ENCODE data around the gene KCNMA1. TPM values are rescaled to one million over a fixed set of nuclear protein-coding genes. Genes with fewer than 3 reads are reported as not detected.

The KCNMA1 gene
- total RNA-seq, 1 donor: 77.8 TPM

- Histone ChIP-seq H2AFZ (ENCODE audit: low read length) (no peak overlapping the region), H3K4me3 (ENCODE audit: insufficient read depth, low read length) (no peak overlapping the region), H3K4me2 (ENCODE audit: insufficient read depth, low read length) (no peak overlapping the region), H3K36me3 (ENCODE audit: insufficient read depth, low read length) (no peaks in the 10 kb centered on the region), H3K27ac (ENCODE audit: low read depth, low read length) (no peak overlapping the region), H3K4me1 (ENCODE audit: insufficient read depth, low read length) (peaks cover 7% of the 10 kb centered on the region), H3K79me2 (ENCODE audit: insufficient read depth, low read length) (no peaks in the 10 kb centered on the region), H3K9me3 (ENCODE audit: low read depth, low read length) (no peaks in the 10 kb centered on the region), H4K20me1 (ENCODE audit: insufficient read depth, low read length) (no peaks in the 10 kb centered on the region), H3K27me3 (ENCODE audit: insufficient read depth, low read length) (no peaks in the 10 kb centered on the region)
- TF ChIP-seq CTCF (IDR thresholded peaks at IDR 0.05; ENCODE audit: extremely low read depth, low read depth, low read length): no peak
- DNase-seq (ENCODE audit: insufficient read length, low spot score, missing footprints): no peak
These were observed 502.1 kb downstream of the KCNMA1 start for GRCh38 chr10:77135555-77135954.

GRCh38 chr10:77131214-77131613 is 506.4 kb downstream of the KCNMA1 start:
- no peak overlapping the region for H3K4me2 ChIP-seq (ENCODE audit: insufficient read depth, low read length)
- no peak for DNase-seq (ENCODE audit: insufficient read length, low spot score, missing footprints)
- no peaks in the 10 kb centered on the region for H3K79me2 ChIP-seq (ENCODE audit: insufficient read depth, low read length)
- H3K27me3 ChIP-seq (ENCODE audit: insufficient read depth, low read length): no peaks in the 10 kb centered on the region
- H3K4me3 ChIP-seq (ENCODE audit: insufficient read depth, low read length): no peak overlapping the region
- H4K20me1 ChIP-seq (ENCODE audit: insufficient read depth, low read length): no peaks in the 10 kb centered on the region
- no peaks in the 10 kb centered on the region for H3K36me3 ChIP-seq (ENCODE audit: insufficient read depth, low read length)
- peak overlapping the region; percentile 65 for H2AFZ ChIP-seq (ENCODE audit: low read length)
- peaks cover 7% of the 10 kb centered on the region for H3K4me1 ChIP-seq (ENCODE audit: insufficient read depth, low read length)
- H3K27ac ChIP-seq (ENCODE audit: low read depth, low read length): no peak overlapping the region
- no peaks in the 10 kb centered on the region for H3K9me3 ChIP-seq (ENCODE audit: low read depth, low read length)
- no peak for TF ChIP-seq CTCF (IDR thresholded peaks at IDR 0.05; ENCODE audit: extremely low read depth, low read depth, low read length)

GRCh38 chr10:77127243-77127642 is 510.4 kb downstream of the KCNMA1 start:
- Histone ChIP-seq H2AFZ (ENCODE audit: low read length) (no peak overlapping the region), H4K20me1 (ENCODE audit: insufficient read depth, low read length) (no peaks in the 10 kb centered on the region), H3K36me3 (ENCODE audit: insufficient read depth, low read length) (no peaks in the 10 kb centered on the region), H3K79me2 (ENCODE audit: insufficient read depth, low read length) (no peaks in the 10 kb centered on the region), H3K9me3 (ENCODE audit: low read depth, low read length) (no peaks in the 10 kb centered on the region), H3K4me3 (ENCODE audit: insufficient read depth, low read length) (no peak overlapping the region), H3K27me3 (ENCODE audit: insufficient read depth, low read length) (no peaks in the 10 kb centered on the region), H3K27ac (ENCODE audit: low read depth, low read length) (no peak overlapping the region), H3K4me2 (ENCODE audit: insufficient read depth, low read length) (no peak overlapping the region), H3K4me1 (ENCODE audit: insufficient read depth, low read length) (peaks cover 7% of the 10 kb centered on the region)
- no peak for TF ChIP-seq CTCF (IDR thresholded peaks at IDR 0.05; ENCODE audit: extremely low read depth, low read depth, low read length)
- no peak for DNase-seq (ENCODE audit: insufficient read length, low spot score, missing footprints)

- Histone ChIP-seq H4K20me1 (ENCODE audit: insufficient read depth, low read length) (no peaks in the 10 kb centered on the region), H3K4me1 (ENCODE audit: insufficient read depth, low read length) (no peaks in the 10 kb centered on the region), H2AFZ (ENCODE audit: low read length) (no peak overlapping the region), H3K79me2 (ENCODE audit: insufficient read depth, low read length) (no peaks in the 10 kb centered on the region), H3K27ac (ENCODE audit: low read depth, low read length) (no peak overlapping the region), H3K4me2 (ENCODE audit: insufficient read depth, low read length) (no peak overlapping the region), H3K4me3 (ENCODE audit: insufficient read depth, low read length) (no peak overlapping the region), H3K36me3 (ENCODE audit: insufficient read depth, low read length) (no peaks in the 10 kb centered on the region), H3K27me3 (ENCODE audit: insufficient read depth, low read length) (no peaks in the 10 kb centered on the region), H3K9me3 (ENCODE audit: low read depth, low read length) (no peaks in the 10 kb centered on the region)
- TF ChIP-seq CTCF (IDR thresholded peaks at IDR 0.05; ENCODE audit: extremely low read depth, low read depth, low read length): no peak
- DNase-seq (ENCODE audit: insufficient read length, low spot score, missing footprints): no peak
These were observed 512.4 kb downstream of the KCNMA1 start for GRCh38 chr10:77125231-77125630.

Data from osteoblast (primary cell).